ENCODE results near the gene STAU1.
A peak's percentile ranks its signal among the peaks of the same experiment; 100 is the strongest.

STAU1 gene

GRCh38 chr20:49210757-49211110 is 22.6 kb upstream of the STAU1 start:
- TF ChIP-seq SPI1 (IDR thresholded peaks at IDR 0.05; ENCODE audit: borderline replicate concordance, low read depth), result no peak
- DNase-seq (ENCODE audit: low read depth in 1 of 2, low spot score in 1 of 2), result no peak

GRCh38 chr20:49210101-49210756 is 22.1 kb upstream of the STAU1 start:
- TF ChIP-seq POLR2AphosphoS5 (IDR thresholded peaks at IDR 0.05; ENCODE audit: low read depth), result no peak
- no peak for TF ChIP-seq CTCF (IDR thresholded peaks at IDR 0.05; ENCODE audit: insufficient read depth, low read length)
- no peak for TF ChIP-seq SPI1 (IDR thresholded peaks at IDR 0.05; ENCODE audit: borderline replicate concordance, low read depth)
- TF ChIP-seq REST (IDR thresholded peaks at IDR 0.05; ENCODE audit: insufficient replicate concordance, low read depth), result no peak
- no peak for TF ChIP-seq GABPA (IDR thresholded peaks at IDR 0.05; ENCODE audit: low read depth)
- Histone ChIP-seq H3K4me3 (replicated peaks; ENCODE audit: insufficient read depth, low read length) (no peak overlapping the region), H3K27ac (replicated peaks) (no peak overlapping the region), H3K27me3 (ENCODE audit: insufficient read depth, poor library complexity, severe bottlenecking) (no peaks in the 10 kb centered on the region)
- no peak for DNase-seq (ENCODE audit: low read depth in 1 of 2, low spot score in 1 of 2)

More at GRCh38 chr20:49210757-49211110, 22.6 kb upstream of the STAU1 start:
- Histone ChIP-seq H3K27me3 (ENCODE audit: insufficient read depth, poor library complexity, severe bottlenecking) (no peaks in the 10 kb centered on the region), H3K4me3 (replicated peaks; ENCODE audit: insufficient read depth, low read length) (no peak overlapping the region), H3K27ac (replicated peaks) (no peak overlapping the region)

GRCh38 chr20:49207076-49207475 is 18.9 kb upstream of the STAU1 start:
- Histone ChIP-seq H3K27ac (replicated peaks) (no peak overlapping the region), H3K4me3 (replicated peaks; ENCODE audit: insufficient read depth, low read length) (no peak overlapping the region), H3K27me3 (ENCODE audit: insufficient read depth, poor library complexity, severe bottlenecking) (no peaks in the 10 kb centered on the region)
- peak in 1 of 2 experiments; percentile 44 for DNase-seq (ENCODE audit: low read depth in 1 of 2, low spot score in 1 of 2)
- TF ChIP-seq POLR2AphosphoS5 (IDR thresholded peaks at IDR 0.05; ENCODE audit: low read depth), result no peak
- TF ChIP-seq REST (IDR thresholded peaks at IDR 0.05; ENCODE audit: insufficient replicate concordance, low read depth), result no peak
- TF ChIP-seq SPI1 (IDR thresholded peaks at IDR 0.05; ENCODE audit: borderline replicate concordance, low read depth), result peak; percentile 33; the same call in 1 of the 2 replicates
- TF ChIP-seq CTCF (IDR thresholded peaks at IDR 0.05; ENCODE audit: insufficient read depth, low read length), result no peak
- no peak for TF ChIP-seq GABPA (IDR thresholded peaks at IDR 0.05; ENCODE audit: low read depth)

GRCh38 chr20:49203746-49204145 is 15.6 kb upstream of the STAU1 start:
- H3K27me3 ChIP-seq (ENCODE audit: insufficient read depth, poor library complexity, severe bottlenecking), result no peaks in the 10 kb centered on the region
- no peak overlapping the region for H3K4me3 ChIP-seq (replicated peaks; ENCODE audit: insufficient read depth, low read length)
- H3K27ac ChIP-seq (replicated peaks), result no peak overlapping the region
- DNase-seq (ENCODE audit: low read depth in 1 of 2, low spot score in 1 of 2), result no peak
- TF ChIP-seq CTCF (IDR thresholded peaks at IDR 0.05; ENCODE audit: insufficient read depth, low read length), result no peak
- TF ChIP-seq SPI1 (IDR thresholded peaks at IDR 0.05; ENCODE audit: borderline replicate concordance, low read depth), result no peak
- TF ChIP-seq REST (IDR thresholded peaks at IDR 0.05; ENCODE audit: insufficient replicate concordance, low read depth), result no peak
- no peak for TF ChIP-seq POLR2AphosphoS5 (IDR thresholded peaks at IDR 0.05; ENCODE audit: low read depth)
- no peak for TF ChIP-seq GABPA (IDR thresholded peaks at IDR 0.05; ENCODE audit: low read depth)

All from HL-60 (cell line).